Mesendoderm (in vitro differentiated cells): Measurements from ENCODE around the gene SERPINA1.

Experiments used
- DNase-seq: peaks from one replicate; pipeline ENCODE4 v3.0.0; 2013
- H2AK5ac ChIP-seq: 2 replicates; pipeline ENCODE4 v1.6.1; 2013; ENCODE audit warnings: low read length, inconsistent platforms
- H2BK120ac ChIP-seq: 2 replicates; pipeline ENCODE4 v1.6.1; 2013; ENCODE audit warnings: low read depth, mild to moderate bottlenecking, low read length, moderate library complexity, mixed read lengths
- H2BK15ac ChIP-seq: replicated peaks from 2 replicates; pipeline ENCODE4 v1.6.1; 2013; ENCODE audit warnings: low read depth, mild to moderate bottlenecking, moderate library complexity
- H2BK5ac ChIP-seq: 2 replicates; pipeline ENCODE4 v1.6.1; 2013; ENCODE audit warnings: low read length, inconsistent platforms
- H3K18ac ChIP-seq: 2 replicates; pipeline ENCODE4 v1.6.1; 2013; ENCODE audit warnings: mild to moderate bottlenecking, low read length, mixed read lengths
- H3K23ac ChIP-seq: one replicate; pipeline ENCODE4 v1.6.1; 2013; ENCODE audit warnings: low read length
- H3K27ac ChIP-seq: 2 replicates; pipeline ENCODE4 v1.5.1; 2013; ENCODE audit warnings: low read depth, mild to moderate bottlenecking, inconsistent platforms, low read length, moderate library complexity
- H3K27me3 ChIP-seq: 2 replicates; pipeline ENCODE4 v1.6.1; 2013; ENCODE audit warnings: low read length, control low read depth, mild to moderate bottlenecking, inconsistent platforms; ENCODE audit not compliant: insufficient read depth, poor library complexity
- H3K36me3 ChIP-seq: 2 replicates; pipeline ENCODE4 v1.6.1; 2013; ENCODE audit warnings: low read length, inconsistent platforms; ENCODE audit not compliant: control insufficient read depth, insufficient read depth
- H3K4ac ChIP-seq: one replicate; pipeline ENCODE4 v1.6.1; 2013; ENCODE audit warnings: low read depth, mild to moderate bottlenecking, low read length, moderate library complexity
- H3K4me1 ChIP-seq: 2 replicates; pipeline ENCODE4 v1.6.1; 2013; ENCODE audit warnings: low read depth, low read length, inconsistent platforms; ENCODE audit not compliant: control insufficient read depth
- H3K4me2 ChIP-seq: 2 replicates; pipeline ENCODE4 v1.6.1; 2013; ENCODE audit warnings: low read length
- H3K4me3 ChIP-seq: 2 replicates; pipeline ENCODE4 v1.5.1; 2013; ENCODE audit warnings: mild to moderate bottlenecking, low read length
- H3K56ac ChIP-seq: one replicate; pipeline ENCODE4 v1.6.1; 2013; ENCODE audit warnings: low read length
- H3K79me1 ChIP-seq: 2 replicates; pipeline ENCODE4 v1.6.1; 2013; ENCODE audit warnings: low read length, inconsistent platforms
- H3K79me2 ChIP-seq: 2 replicates; pipeline ENCODE4 v1.6.1; 2013; ENCODE audit warnings: mild to moderate bottlenecking, low read length; ENCODE audit not compliant: control insufficient read depth, insufficient read depth
- H3K9ac ChIP-seq: 2 replicates; pipeline ENCODE4 v1.6.1; 2013; ENCODE audit warnings: low read length, inconsistent platforms
- H4K5ac ChIP-seq: one replicate; pipeline ENCODE4 v1.6.1; 2013; ENCODE audit warnings: low read length
- H4K8ac ChIP-seq: one replicate; pipeline ENCODE4 v1.6.1; 2013; ENCODE audit warnings: low read depth, mild to moderate bottlenecking, control low read depth, low read length, moderate library complexity
- WGBS: extraction: QIAGEN DNeasy Blood & Tissue Kit; methylation state at CpG from one replicate; pipeline ENCODE4 v1.1.7; 2013; ENCODE audit warnings: low lambda C conversion rate, missing lambda C conversion rate; ENCODE audit not compliant: insufficient coverage; ENCODE audit errors: extremely low coverage; 5-methylcytosine and 5-hydroxymethylcytosine counted together

The SERPINA1 gene

GRCh38 chr14:94403312-94403932 lies 15.0 kb upstream of the SERPINA1 start:
- no peak overlapping the region for H3K27ac ChIP-seq
- no peak overlapping the region for H2BK5ac ChIP-seq
- H2BK15ac ChIP-seq: no peak overlapping the region
- no peaks in the 10 kb centered on the region for H3K79me1 ChIP-seq
- no peak overlapping the region for H4K8ac ChIP-seq
- H3K23ac ChIP-seq: no peak overlapping the region
- H3K36me3 ChIP-seq: no peaks in the 10 kb centered on the region
- no peak overlapping the region for H3K4me3 ChIP-seq
- WGBS: no CpG with 5 or more reads among the region's 4 CpGs
- H3K4ac ChIP-seq: no peak overlapping the region
- no peaks in the 10 kb centered on the region for H3K79me2 ChIP-seq
- no peak overlapping the region for H2AK5ac ChIP-seq
- H3K9ac ChIP-seq: no peak overlapping the region
- no peak overlapping the region for H3K4me2 ChIP-seq
- no peak overlapping the region for H2BK120ac ChIP-seq
- no peak overlapping the region for H4K5ac ChIP-seq
- no peaks in the 10 kb centered on the region for H3K27me3 ChIP-seq
- H3K4me1 ChIP-seq: peaks cover 1% of the 10 kb centered on the region
- H3K56ac ChIP-seq: no peak overlapping the region
- H3K18ac ChIP-seq: no peak overlapping the region
- no peak for DNase-seq

- Histone ChIP-seq H3K4me1 (peaks cover 2% of the 10 kb centered on the region), H3K56ac (no peak overlapping the region), H3K79me1 (no peaks in the 10 kb centered on the region), H3K18ac (no peak overlapping the region), H3K36me3 (no peaks in the 10 kb centered on the region), H3K79me2 (no peaks in the 10 kb centered on the region), H3K4me3 (no peak overlapping the region), H2BK120ac (no peak overlapping the region), H3K4ac (no peak overlapping the region), H2AK5ac (no peak overlapping the region), H2BK5ac (no peak overlapping the region), H3K9ac (no peak overlapping the region), H3K23ac (no peak overlapping the region), H3K4me2 (no peak overlapping the region), H3K27me3 (no peaks in the 10 kb centered on the region), H2BK15ac (no peak overlapping the region), H3K27ac (no peak overlapping the region), H4K8ac (no peak overlapping the region), H4K5ac (no peak overlapping the region)
- no CpG with 5 or more reads among the region's 1 CpG for WGBS
- DNase-seq: no peak
These were observed 12.7 kb upstream of the SERPINA1 start for GRCh38 chr14:94401083-94401482.

GRCh38 chr14:94400422-94400841 lies 12.0 kb upstream of the SERPINA1 start:
- H3K79me1 ChIP-seq: no peaks in the 10 kb centered on the region
- no peak overlapping the region for H3K27ac ChIP-seq

GRCh38 chr14:94398536-94398935 lies 10.1 kb upstream of the SERPINA1 start:
- Histone ChIP-seq H3K4me1 (peaks cover 2% of the 10 kb centered on the region), H2BK5ac (no peak overlapping the region), H3K4ac (no peak overlapping the region), H3K79me2 (no peaks in the 10 kb centered on the region), H3K36me3 (no peaks in the 10 kb centered on the region), H3K27me3 (no peaks in the 10 kb centered on the region), H3K9ac (no peak overlapping the region), H3K4me3 (no peak overlapping the region), H3K23ac (no peak overlapping the region), H3K27ac (no peak overlapping the region), H2BK15ac (no peak overlapping the region), H2AK5ac (no peak overlapping the region), H3K79me1 (no peaks in the 10 kb centered on the region), H4K8ac (no peak overlapping the region), H3K56ac (no peak overlapping the region), H4K5ac (no peak overlapping the region), H3K18ac (no peak overlapping the region), H3K4me2 (no peak overlapping the region), H2BK120ac (no peak overlapping the region)
- WGBS: no CpG with 5 or more reads among the region's 5 CpGs
- no peak for DNase-seq

More at GRCh38 chr14:94400422-94400841, 12.0 kb upstream of the SERPINA1 start:
- DNase-seq: no peak
- no peak overlapping the region for H4K5ac ChIP-seq
- no peak overlapping the region for H2BK120ac ChIP-seq
- no peak overlapping the region for H2BK15ac ChIP-seq
- H3K4me1 ChIP-seq: peaks cover 2% of the 10 kb centered on the region
- H3K56ac ChIP-seq: no peak overlapping the region
- H2AK5ac ChIP-seq: no peak overlapping the region
- no peak overlapping the region for H3K9ac ChIP-seq
- H3K36me3 ChIP-seq: no peaks in the 10 kb centered on the region
- H3K4me2 ChIP-seq: no peak overlapping the region
- no peak overlapping the region for H4K8ac ChIP-seq
- H3K23ac ChIP-seq: no peak overlapping the region
- no peaks in the 10 kb centered on the region for H3K27me3 ChIP-seq
- no peaks in the 10 kb centered on the region for H3K79me2 ChIP-seq
- no peak overlapping the region for H2BK5ac ChIP-seq
- WGBS: no CpG with 5 or more reads among the region's 3 CpGs
- no peak overlapping the region for H3K4me3 ChIP-seq
- H3K18ac ChIP-seq: no peak overlapping the region
- no peak overlapping the region for H3K4ac ChIP-seq

- no CpG with 5 or more reads among the region's 4 CpGs for WGBS
- Histone ChIP-seq H3K4me3 (no peak overlapping the region), H3K27ac (no peak overlapping the region), H3K56ac (no peak overlapping the region), H3K4ac (no peak overlapping the region), H3K36me3 (no peaks in the 10 kb centered on the region), H3K18ac (no peak overlapping the region), H2BK120ac (no peak overlapping the region), H2BK15ac (no peak overlapping the region), H3K9ac (no peak overlapping the region), H3K4me2 (no peak overlapping the region), H3K79me2 (no peaks in the 10 kb centered on the region), H3K27me3 (no peaks in the 10 kb centered on the region), H3K23ac (no peak overlapping the region), H3K4me1 (peaks cover 2% of the 10 kb centered on the region), H4K5ac (no peak overlapping the region), H2AK5ac (no peak overlapping the region), H2BK5ac (no peak overlapping the region), H3K79me1 (no peaks in the 10 kb centered on the region), H4K8ac (no peak overlapping the region)
- no peak for DNase-seq
These were observed 9.7 kb upstream of the SERPINA1 start for GRCh38 chr14:94398182-94398479.
